DMS114 treated with DMSO at 0.1 percent for 48 hours (cell line): ENCODE measurements around the gene CTDSP1.

Experiments
- DNase-seq: peaks from one replicate; lab custom pipeline; 2025; ENCODE audit not compliant: unreplicated experiment; lab: John Stamatoyannopoulos, UW

CTDSP1 gene

DNA sequence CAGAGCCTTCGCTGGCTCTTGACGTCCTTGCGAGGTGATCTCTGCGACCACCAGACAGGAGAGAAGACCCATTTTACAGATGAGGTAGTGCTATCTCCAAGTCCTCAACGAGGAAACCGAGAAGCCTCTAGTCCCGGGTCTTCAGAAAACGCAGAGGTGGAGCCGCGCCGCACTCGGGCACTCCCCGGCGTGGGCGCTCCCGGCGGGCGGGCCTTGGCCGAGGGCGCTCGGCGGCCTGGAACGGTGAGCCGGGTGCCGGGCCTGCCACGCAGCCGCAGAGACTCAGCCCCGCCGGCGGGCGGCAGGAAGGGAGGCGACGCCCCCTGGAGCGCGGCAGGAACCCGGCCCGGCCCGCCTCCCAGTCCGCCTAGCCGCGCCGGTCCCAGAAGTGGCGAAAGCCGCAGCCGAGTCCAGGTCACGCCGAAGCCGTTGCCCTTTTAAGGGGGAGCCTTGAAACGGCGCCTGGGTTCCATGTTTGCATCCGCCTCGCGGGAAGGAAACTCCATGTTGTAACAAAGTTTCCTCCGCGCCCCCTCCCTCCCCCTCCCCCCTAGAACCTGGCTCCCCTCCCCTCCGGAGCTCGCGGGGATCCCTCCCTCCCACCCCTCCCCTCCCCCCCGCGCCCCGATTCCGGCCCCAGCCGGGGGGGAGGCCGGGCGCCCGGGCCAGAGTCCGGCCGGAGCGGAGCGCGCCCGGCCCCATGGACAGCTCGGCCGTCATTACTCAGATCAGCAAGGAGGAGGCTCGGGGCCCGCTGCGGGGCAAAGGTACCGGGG lies at the start of gene CTDSP1:
CTDSP1 (plus strand) TSS at position 478 of the 776 bp plus-strand sequence; CDS start at position 701, 223 bp downstream.
- DNase-seq, result peak; percentile 65

- no peak for DNase-seq
Measured at GRCh38 chr2:218354045-218354444, 45.6 kb upstream of the CTDSP1 start.

DNA sequence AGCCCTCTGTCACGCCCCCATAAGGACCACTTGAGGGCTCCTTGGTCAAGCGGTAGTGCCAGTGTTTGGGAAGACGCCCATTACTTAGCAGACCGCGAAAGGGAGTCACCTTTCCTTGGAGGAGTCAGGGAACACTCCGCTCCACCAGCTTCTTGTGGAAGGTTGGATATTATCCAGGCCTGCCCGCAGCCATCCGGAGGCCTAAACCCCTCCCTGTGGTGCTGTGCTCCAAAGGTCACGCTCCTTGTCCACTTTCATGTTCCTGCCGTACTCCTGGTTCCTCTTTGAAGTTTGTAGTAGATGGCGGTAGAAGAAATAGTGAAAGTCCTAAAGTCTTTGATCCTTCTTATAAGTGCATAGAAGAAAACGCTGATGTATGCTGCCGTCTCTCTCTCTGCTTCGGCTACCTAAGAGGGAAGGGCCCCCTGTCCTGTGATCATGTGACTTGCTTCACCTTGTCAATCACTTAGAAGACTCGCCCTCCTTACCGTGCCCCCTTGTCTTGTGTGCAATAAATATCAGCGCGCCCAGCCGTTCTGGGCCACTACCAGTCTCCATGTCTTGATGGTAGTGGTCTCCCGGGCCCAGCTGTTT lies 44.7 kb upstream of the CTDSP1 start:
- DNase-seq, result no peak

DNA sequence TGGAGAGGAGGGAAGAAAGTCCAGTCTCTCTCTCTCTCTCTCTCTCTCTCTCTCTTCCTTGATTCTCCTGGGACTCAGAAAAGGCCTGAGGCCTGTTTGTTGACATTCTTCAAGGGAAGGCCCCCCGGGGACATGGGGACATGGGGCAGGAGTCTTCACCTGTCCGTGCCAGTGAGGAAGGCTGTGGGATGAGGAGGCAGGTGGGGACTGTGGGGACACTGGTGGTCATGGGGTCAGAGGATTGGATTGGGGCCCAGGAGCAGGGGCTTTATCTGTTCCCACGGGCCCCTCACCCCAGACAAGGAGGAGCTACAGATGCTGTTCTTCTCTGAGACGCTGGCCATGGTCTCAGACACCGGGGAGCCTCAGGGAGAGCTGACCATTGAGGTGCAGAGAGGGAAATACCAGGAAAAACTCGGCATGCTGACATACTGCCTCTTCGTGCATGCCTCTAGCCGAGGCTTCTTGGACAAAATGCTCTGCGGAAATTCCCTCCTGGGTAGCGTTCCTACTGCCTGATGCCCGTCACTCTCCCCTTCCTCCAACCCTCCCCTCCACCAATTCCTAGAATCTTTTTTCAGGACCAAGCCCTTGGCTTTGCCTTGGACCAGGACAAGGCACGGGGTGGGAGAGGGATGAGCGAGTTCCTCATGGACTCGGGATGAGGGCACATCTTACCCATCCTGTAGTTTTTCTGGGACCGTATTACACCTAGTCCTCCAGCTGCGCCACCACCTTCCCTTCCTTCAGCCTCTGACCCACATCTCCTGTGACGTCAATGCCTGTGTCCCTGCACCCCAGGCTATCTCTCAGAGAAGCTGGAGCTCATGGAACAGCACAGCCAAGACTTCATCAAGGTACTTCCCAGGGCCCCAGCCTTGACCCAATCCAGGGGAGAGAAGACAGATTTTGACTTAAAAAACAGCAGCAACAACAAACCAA lies 42.2 kb upstream of the CTDSP1 start:
- DNase-seq, result no peak

DNA sequence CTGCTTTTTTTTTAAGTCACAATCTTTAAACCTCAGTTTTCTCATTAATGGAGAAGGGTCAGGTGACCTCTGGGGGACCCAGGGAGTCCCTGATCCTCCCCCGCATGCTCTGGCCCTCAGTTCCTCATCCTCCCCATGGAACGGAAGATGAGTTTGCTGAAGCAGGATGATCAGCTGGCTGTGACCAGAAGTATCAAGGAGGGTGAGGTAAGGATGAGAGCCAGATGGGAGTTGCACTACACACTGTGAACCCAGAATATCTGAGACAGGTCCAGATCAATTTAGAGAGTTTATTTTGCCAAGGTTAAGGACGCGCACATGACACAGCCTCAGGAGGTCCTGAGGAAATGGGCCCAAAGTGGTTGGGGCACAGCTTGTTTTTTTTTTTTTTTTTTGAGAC lies 39.2 kb upstream of the CTDSP1 start:
- DNase-seq, result no peak

DNA sequence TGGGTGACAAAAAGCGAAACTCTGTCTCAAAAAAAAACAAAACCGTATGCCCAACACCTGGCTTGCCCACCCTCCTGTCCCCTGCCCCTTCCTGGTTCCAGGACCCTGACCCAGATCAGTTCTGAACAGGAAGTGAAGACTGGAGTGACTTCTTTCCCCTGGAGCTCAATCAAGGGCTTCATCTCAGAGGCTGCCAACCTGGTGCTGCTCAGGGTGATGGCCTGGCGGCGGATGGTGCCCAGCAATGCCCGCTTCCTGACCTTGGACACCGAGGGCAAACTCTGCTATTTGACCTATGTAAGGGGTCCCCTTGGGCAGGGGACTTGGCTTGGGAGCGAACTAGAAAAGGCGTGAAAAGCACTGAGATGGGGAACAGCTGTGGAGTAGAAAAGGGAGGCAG lies 37.1 kb upstream of the CTDSP1 start:
- no peak for DNase-seq

- no peak for DNase-seq
Measured at GRCh38 chr2:218363736-218364135, 35.9 kb upstream of the CTDSP1 start.

DNA sequence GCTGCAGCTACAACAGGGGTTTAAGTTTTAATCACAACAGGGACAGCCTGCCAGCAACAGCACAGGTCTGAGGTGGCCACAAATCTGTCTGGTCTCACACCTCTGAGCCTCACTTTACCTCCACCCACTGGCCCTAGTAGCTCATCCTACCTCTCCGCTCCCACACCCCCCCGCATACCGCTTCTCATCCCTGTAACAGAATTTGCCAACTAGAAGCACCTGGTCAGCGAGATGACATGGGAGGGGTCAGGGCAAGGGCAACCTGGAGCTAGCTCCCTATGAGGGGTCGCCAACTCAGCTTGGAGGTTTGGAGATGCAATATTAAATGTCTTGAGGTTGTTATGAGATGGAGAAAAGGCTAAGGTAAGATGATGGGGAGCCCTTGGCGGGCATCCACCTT lies 35.5 kb upstream of the CTDSP1 start:
- DNase-seq, result no peak

- DNase-seq, result no peak
Measured at GRCh38 chr2:218366621-218367414, 32.9 kb upstream of the CTDSP1 start.

DNA sequence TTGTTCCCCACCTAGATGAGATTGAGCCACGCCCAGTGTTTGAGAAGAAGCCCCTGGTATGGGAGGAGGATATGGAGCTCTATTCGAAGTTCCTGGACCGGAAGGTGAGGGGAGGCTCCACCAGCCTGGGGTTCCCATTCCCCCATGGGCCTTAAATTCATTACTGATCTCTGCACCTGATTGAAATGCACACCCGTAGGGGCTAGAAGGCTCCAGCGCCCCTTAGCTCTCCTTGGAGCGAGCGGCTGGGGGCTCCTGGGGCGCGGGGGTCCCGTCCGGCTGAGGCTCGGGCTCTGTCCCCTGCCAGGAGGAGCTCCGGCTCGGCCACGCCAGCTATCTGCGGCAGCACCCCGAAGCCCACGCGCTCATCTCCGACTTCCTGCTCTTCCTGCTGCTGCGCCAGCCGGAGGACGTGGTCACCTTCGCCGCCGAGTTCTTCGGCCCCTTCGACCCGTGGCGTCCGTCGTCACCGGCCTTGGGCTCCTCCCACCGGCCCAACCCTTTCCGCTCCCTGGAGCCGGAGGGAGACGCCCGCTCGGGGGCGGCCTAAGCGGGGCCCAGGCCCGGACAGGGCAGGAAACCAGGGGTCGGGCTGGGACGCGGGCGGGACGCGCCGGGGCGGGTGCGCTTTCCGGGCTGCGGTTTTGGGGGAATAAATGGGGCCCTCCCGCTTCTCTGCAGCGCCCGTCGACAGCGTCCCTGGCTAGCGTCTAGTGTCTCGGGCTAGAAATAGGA lies 32.1 kb upstream of the CTDSP1 start:
- DNase-seq, result peak; percentile 44

DNA sequence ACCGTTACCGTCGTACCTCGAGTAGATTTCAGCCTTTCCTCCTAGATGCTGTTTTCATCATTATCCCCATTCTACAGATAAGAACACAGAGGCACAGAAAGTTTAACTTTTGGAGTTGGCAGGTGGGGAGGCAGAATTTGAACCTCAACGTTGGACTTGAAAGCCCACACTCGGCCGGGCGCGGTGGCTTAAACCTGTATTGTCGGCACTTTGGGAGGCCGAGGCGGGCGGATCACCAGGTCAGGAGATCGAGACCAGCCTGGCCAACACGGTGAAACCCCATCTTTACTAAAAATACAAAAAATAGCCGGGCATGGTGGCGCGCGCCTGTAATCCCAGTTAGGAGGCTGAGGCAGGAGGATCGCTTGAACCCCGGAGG lies 31.5 kb upstream of the CTDSP1 start:
- no peak for DNase-seq

- DNase-seq, result peak; percentile 43
Measured at GRCh38 chr2:218368621-218369153, 31.0 kb upstream of the CTDSP1 start.

DNA sequence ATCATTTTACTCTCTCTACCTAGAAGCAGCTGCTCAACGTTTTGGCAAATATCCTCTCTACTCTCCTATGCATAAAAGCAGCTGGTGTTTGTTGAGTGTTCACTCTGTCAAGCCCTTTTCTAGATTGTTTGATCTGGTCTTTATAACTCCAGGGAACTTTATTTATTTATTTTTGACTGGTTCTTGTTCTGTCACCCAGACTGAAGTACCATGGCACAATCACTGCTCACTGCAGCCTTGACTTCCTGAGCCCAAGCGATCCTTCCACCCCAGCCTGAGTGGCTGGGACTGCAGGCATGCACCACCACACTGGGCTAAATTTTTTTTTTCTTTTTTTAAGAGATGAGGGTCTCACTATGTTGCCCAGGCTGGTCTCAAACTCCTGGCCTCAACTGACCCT lies 30.3 kb upstream of the CTDSP1 start:
- DNase-seq, result no peak

- no peak for DNase-seq
Measured at GRCh38 chr2:218370410-218371063, 29.1 kb upstream of the CTDSP1 start.

DNA sequence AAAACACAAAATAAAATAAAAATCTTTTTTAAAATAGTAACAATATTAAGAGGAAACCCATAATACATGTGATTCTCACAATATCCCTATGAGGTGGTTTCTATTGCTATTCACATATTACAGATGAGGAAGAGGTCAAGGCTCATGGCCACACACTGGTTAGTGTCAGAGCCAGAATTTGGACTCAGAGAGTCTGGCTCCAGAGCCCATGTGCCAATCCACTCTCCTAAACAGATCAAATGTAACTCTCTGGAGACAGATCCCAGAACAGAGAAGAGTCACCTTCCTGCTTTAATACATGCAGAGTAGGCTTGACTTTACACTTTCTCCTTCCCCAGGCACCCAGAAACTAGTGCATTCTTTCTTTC lies 27.7 kb upstream of the CTDSP1 start:
- DNase-seq, result no peak

GRCh38 chr2:218374795-218375194 lies 24.9 kb upstream of the CTDSP1 start:
- no peak for DNase-seq

DNA sequence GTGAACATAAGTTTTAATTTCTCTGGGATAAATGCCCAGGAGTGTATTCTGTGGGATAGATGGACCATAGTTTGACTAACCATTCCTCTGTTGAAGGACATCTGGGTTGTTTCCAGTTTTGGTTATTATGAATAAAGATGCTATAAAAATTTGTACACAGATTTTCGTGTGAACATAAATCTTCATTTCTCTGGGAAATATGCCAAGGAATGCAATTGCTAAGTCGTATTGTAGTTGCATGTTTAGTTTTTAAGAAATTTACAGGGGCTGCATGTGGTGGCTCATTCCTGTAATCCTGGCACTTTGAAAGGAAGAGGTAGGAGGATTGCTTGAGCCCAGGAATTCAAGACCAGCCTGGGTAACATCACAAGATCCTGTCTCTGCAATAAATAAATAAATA lies 24.5 kb upstream of the CTDSP1 start:
- no peak for DNase-seq

- DNase-seq, result no peak
Measured at GRCh38 chr2:218378053-218378452, 21.6 kb upstream of the CTDSP1 start.

- no peak for DNase-seq
Measured at GRCh38 chr2:218381916-218382366, 17.7 kb upstream of the CTDSP1 start, which contains the start of gene SLC11A1. Gene SLC11A1 (plus strand): TSS chr2:218382273. CDS start chr2:218382369, 96 bp downstream.
